Keratinocyte (primary cell): Measurements from ENCODE around the gene RCAN3.

Source experiments
- CTCF ChIP-seq, 3 experiments: IDR thresholded peaks in 1 of 3; conservative IDR thresholded peaks in 1 of 3; optimal IDR thresholded peaks in 1 of 3; 2 replicates in 2 of 3; 3 replicates in 1 of 3; pipeline versions ENCODE3 to v1.5.1; 2011; ENCODE audit warnings: low read length in 3 of 3, mild to moderate bottlenecking in 3 of 3, moderate library complexity in 2 of 3, control low read depth in 1 of 3, inconsistent platforms in 1 of 3; ENCODE audit not compliant: insufficient read depth in 2 of 3; ENCODE audit errors: extremely low read depth in 1 of 3
- EZH2 ChIP-seq: IDR thresholded peaks from one replicate; pipeline ENCODE4 v1.6.1; 2012; ENCODE audit warnings: inconsistent platforms, mild to moderate bottlenecking, low read length, moderate library complexity

GRCh38 chr1:24572301-24572700 lies 69.7 kb downstream of the RCAN3 start:
- TF ChIP-seq CTCF (optimal IDR thresholded peaks at IDR 0.05 in 1 of 3, IDR thresholded peaks at IDR 0.05 in 1 of 3, conservative IDR thresholded peaks at IDR 0.05 in 1 of 3; ENCODE audit: extremely low read depth in 1 of 3, insufficient read depth in 2 of 3, low read length in 3 of 3): no peak
- TF ChIP-seq EZH2: no peak
